8988T (cell line): ENCODE measurements around the gene SIN3B.

ENCODE experiments used
- DNase-seq: peaks from one replicate; pipeline ENCODE4 v3.0.0; 2011

SIN3B gene

GRCh38 chr19:16917401-16917800 lies 88.2 kb downstream of the SIN3B start:
- no peak for DNase-seq

- DNase-seq, result no peak
These were observed 90.3 kb downstream of the SIN3B start for GRCh38 chr19:16919496-16919895.

- peak; percentile 61 for DNase-seq
These were observed 91.8 kb downstream of the SIN3B start for GRCh38 chr19:16920816-16921529.

- no peak for DNase-seq
These were observed 92.8 kb downstream of the SIN3B start for GRCh38 chr19:16921766-16922591.

- no peak for DNase-seq
These were observed 93.4 kb downstream of the SIN3B start for GRCh38 chr19:16922592-16922934.

- DNase-seq, result no peak
These were observed 93.8 kb downstream of the SIN3B start for GRCh38 chr19:16922949-16923348.

- no peak for DNase-seq
These were observed 98.7 kb downstream of the SIN3B start for GRCh38 chr19:16927883-16928282.

- no peak for DNase-seq
These were observed 99.2 kb downstream of the SIN3B start for GRCh38 chr19:16928351-16928750.

GRCh38 chr19:16928916-16929315 lies 99.7 kb downstream of the SIN3B start:
- no peak for DNase-seq
